ENCODE measurements around the gene KRTAP10-3.

The KRTAP10-3 gene

GRCh38 chr21:44530221-44530902, 28.2 kb downstream of the KRTAP10-3 start:
- DNase-seq (ENCODE audit: low read depth in 2 of 2): no peak

GRCh38 chr21:44529503-44530125, 29.0 kb downstream of the KRTAP10-3 start:
- no peak for DNase-seq (ENCODE audit: low read depth in 2 of 2)

- no peak for DNase-seq (ENCODE audit: low read depth in 2 of 2)
Observed at GRCh38 chr21:44529011-44529421, 29.6 kb downstream of the KRTAP10-3 start.

GRCh38 chr21:44528634-44528995, 30.0 kb downstream of the KRTAP10-3 start:
- no peak for DNase-seq (ENCODE audit: low read depth in 2 of 2)

GRCh38 chr21:44527983-44528633, 30.5 kb downstream of the KRTAP10-3 start:
- DNase-seq (ENCODE audit: low read depth in 2 of 2): no peak

- DNase-seq (ENCODE audit: low read depth in 2 of 2): no peak
Observed at GRCh38 chr21:44527156-44527982, 31.2 kb downstream of the KRTAP10-3 start.

- no peak for DNase-seq (ENCODE audit: low read depth in 2 of 2)
Observed at GRCh38 chr21:44526096-44526997, 32.2 kb downstream of the KRTAP10-3 start.

- DNase-seq (ENCODE audit: low read depth in 2 of 2): no peak
Observed at GRCh38 chr21:44525391-44526095, 33.1 kb downstream of the KRTAP10-3 start.

GRCh38 chr21:44524414-44525371, 33.9 kb downstream of the KRTAP10-3 start:
- no peak for DNase-seq (ENCODE audit: low read depth in 2 of 2)

GRCh38 chr21:44523567-44524413, 34.8 kb downstream of the KRTAP10-3 start:
- no peak for DNase-seq (ENCODE audit: low read depth in 2 of 2)

- DNase-seq (ENCODE audit: low read depth in 2 of 2): no peak
Observed at GRCh38 chr21:44522753-44523204, 35.8 kb downstream of the KRTAP10-3 start.

GRCh38 chr21:44521928-44522752, 36.5 kb downstream of the KRTAP10-3 start:
- no peak for DNase-seq (ENCODE audit: low read depth in 2 of 2)

GRCh38 chr21:44521301-44521927, 37.2 kb downstream of the KRTAP10-3 start:
- DNase-seq (ENCODE audit: low read depth in 2 of 2): no peak

GRCh38 chr21:44520326-44521300, 38.0 kb downstream of the KRTAP10-3 start:
- no peak for DNase-seq (ENCODE audit: low read depth in 2 of 2)
